Measurements from ENCODE around the gene PAM. TPM values are rescaled to one million over a fixed set of nuclear protein-coding genes. Genes with fewer than 3 reads are reported as not detected.
A peak's percentile ranks its signal among the peaks of the same experiment; 100 is the strongest.

The PAM gene
- total and polyA plus RNA-seq, 2 donors (not counting 3 experiments of a cell fraction or from before 2014, with no cell fraction given) = 118 to 176 TPM

DNA sequence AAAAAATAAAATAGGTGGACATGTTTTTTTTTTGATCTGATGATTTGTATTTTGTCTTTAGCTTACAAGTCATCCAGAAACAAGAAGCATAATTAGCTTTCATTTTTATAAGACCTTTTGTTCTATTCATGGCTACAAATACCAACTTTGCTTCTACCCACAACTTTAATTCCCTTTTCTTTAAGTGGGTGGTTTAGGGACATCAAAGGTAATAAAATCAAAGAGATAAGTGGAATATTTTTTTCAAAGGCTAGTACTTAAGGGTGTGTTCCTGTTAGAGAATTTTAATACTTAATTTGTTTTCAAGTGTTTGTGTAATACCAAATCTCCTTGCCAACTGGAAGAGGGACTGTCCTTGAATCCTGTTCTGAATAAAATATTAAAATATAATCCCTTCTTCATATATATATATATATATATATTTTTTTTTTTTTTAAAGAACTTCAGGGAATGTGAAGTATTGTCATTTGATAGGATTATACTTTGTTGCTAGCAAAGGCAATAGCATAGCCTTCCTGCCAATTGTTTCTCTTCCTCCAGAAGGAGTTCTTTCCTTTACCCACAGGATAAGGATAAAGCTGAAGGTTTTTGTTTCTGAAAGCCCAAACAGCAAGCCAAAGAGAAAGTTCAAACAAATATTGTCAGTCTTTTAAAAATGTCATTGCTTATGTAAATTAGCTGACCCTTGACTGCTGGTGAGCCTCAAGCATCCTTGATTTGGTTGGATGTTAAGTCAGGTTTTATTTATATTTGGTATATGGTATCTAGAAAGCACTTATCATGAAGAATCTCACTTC, 108.9 kb downstream of the PAM start:
- H4K20me1 ChIP-seq (replicated peaks; ENCODE audit: control insufficient read depth, extremely low read depth, insufficient read depth, low read length) = no peaks in the 10 kb centered on the region
- H3K4me2 ChIP-seq (ENCODE audit: insufficient read depth, low read length) = peak overlapping the region; percentile 99
- no peaks in the 10 kb centered on the region for H3K9me1 ChIP-seq (replicated peaks; ENCODE audit: control insufficient read depth, extremely low read depth, insufficient read depth, low read length)
- peak; percentile 81 for DNase-seq (ENCODE audit: low read depth, low spot score)
- no peak overlapping the region for H3K4me3 ChIP-seq (replicated peaks in 1 of 3; ENCODE audit: insufficient read depth in 1 of 3, low read depth in 1 of 3, low read length in 3 of 3)
- intact Hi-C loops (cut with micrococcal nuclease) = loop anchor here (2.0 kb wide), 3 partner anchors 47 to 83 kb away; no protein-coding TSS in a partner anchor
- TF ChIP-seq MYC (IDR thresholded peaks at IDR 0.05; ENCODE audit: low read depth, low read length) (no peak), JUN (IDR thresholded peaks at IDR 0.05; ENCODE audit: borderline replicate concordance, insufficient read depth, insufficient read length, low read depth) (no peak), FOS (IDR thresholded peaks at IDR 0.05; ENCODE audit: borderline replicate concordance, insufficient read depth, low read length) (no peak), POLR2A (IDR thresholded peaks at IDR 0.05; ENCODE audit: low read depth, low read length) (no peak), POLR2AphosphoS5 (IDR thresholded peaks at IDR 0.05; ENCODE audit: insufficient read depth, low read depth, low read length) (no peak), GATA2 (IDR thresholded peaks at IDR 0.05; ENCODE audit: insufficient read depth, insufficient read length, low read depth, low read length) (no peak), EZH2 (IDR thresholded peaks at IDR 0.05; ENCODE audit: borderline replicate concordance, low read depth, low read length, severe bottlenecking) (no peak)
- TF ChIP-seq, protein P1, sequence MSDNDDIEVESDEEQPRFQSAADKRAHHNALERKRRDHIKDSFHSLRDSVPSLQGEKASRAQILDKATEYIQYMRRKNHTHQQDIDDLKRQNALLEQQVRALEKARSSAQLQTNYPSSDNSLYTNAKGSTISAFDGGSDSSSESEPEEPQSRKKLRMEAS (IDR thresholded peaks at IDR 0.05; ENCODE audit: insufficient read depth, insufficient read length) = no peak
- TF ChIP-seq, protein P2, sequence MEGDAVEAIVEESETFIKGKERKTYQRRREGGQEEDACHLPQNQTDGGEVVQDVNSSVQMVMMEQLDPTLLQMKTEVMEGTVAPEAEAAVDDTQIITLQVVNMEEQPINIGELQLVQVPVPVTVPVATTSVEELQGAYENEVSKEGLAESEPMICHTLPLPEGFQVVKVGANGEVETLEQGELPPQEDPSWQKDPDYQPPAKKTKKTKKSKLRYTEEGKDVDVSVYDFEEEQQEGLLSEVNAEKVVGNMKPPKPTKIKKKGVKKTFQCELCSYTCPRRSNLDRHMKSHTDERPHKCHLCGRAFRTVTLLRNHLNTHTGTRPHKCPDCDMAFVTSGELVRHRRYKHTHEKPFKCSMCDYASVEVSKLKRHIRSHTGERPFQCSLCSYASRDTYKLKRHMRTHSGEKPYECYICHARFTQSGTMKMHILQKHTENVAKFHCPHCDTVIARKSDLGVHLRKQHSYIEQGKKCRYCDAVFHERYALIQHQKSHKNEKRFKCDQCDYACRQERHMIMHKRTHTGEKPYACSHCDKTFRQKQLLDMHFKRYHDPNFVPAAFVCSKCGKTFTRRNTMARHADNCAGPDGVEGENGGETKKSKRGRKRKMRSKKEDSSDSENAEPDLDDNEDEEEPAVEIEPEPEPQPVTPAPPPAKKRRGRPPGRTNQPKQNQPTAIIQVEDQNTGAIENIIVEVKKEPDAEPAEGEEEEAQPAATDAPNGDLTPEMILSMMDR (IDR thresholded peaks at IDR 0.05; ENCODE audit: extremely low read depth in 1 of 2, insufficient read depth in 1 of 2, low read depth in 1 of 2, low read length in 2 of 2) = no peak
- no peaks in the 10 kb centered on the region for H3K9me3 ChIP-seq (replicated peaks; ENCODE audit: control insufficient read depth, insufficient read depth, low read length)
- no peaks in the 10 kb centered on the region for H3K36me3 ChIP-seq (ENCODE audit: control insufficient read depth in 2 of 2, extremely low read depth in 1 of 2, insufficient read depth in 2 of 2, low read length in 2 of 2)
- no peak for FAIRE-seq
- ChIA-PET CTCF (interaction anchor here (1.0 to 3.4 kb wide), 6 partner anchors 32 to 183 kb away, joined by 3 to 19 read pairs (median 6); no protein-coding TSS in a partner anchor), POLR2A (interaction anchor here (0.6 to 1.6 kb wide), 3 partner anchors 15 to 280 kb away, joined by 3 to 5 read pairs (median 4); partner anchors contain the start of gene PPIP5K2)
- H3K9ac ChIP-seq (replicated peaks; ENCODE audit: extremely low read depth, insufficient read depth, low read length) = no peak overlapping the region
- dilution Hi-C loops (cut with MboI; ENCODE audit: extremely low pct_ligation_motif_present, low sequenced_read_pairs) = no loop called here
- H3K27me3 ChIP-seq (ENCODE audit: control insufficient read depth in 2 of 2, insufficient read depth in 2 of 2, low read length in 2 of 2) = no peaks in the 10 kb centered on the region
- no peak overlapping the region for H2AFZ ChIP-seq (ENCODE audit: low read depth, low read length)
- peaks cover 34% of the 10 kb centered on the region for H3K4me1 ChIP-seq (ENCODE audit: control insufficient read depth, extremely low read depth, insufficient read depth, low read length)
- no TSS peak for BruUV-seq (replicated peaks)
- no peaks in the 10 kb centered on the region for H3K79me2 ChIP-seq (ENCODE audit: control insufficient read depth, insufficient read depth, low read length)
- peak overlapping the region; percentile 28 for H3K27ac ChIP-seq (ENCODE audit: insufficient read depth, low read depth, low read length)
